NCI-H1105 (cell line): ENCODE data around the gene PGBD5.

Experiments used
- DNase-seq: peaks from one replicate; lab custom pipeline; 2025; lab: John Stamatoyannopoulos, UW

PGBD5 gene

GRCh38 chr1:230278871-230279582 is 147.1 kb downstream of the PGBD5 start:
- no peak for DNase-seq

GRCh38 chr1:230278376-230278775 is 147.8 kb downstream of the PGBD5 start:
- DNase-seq: no peak

- peak; percentile 44 for DNase-seq
Observed at GRCh38 chr1:230277201-230278025, 148.7 kb downstream of the PGBD5 start.

DNA sequence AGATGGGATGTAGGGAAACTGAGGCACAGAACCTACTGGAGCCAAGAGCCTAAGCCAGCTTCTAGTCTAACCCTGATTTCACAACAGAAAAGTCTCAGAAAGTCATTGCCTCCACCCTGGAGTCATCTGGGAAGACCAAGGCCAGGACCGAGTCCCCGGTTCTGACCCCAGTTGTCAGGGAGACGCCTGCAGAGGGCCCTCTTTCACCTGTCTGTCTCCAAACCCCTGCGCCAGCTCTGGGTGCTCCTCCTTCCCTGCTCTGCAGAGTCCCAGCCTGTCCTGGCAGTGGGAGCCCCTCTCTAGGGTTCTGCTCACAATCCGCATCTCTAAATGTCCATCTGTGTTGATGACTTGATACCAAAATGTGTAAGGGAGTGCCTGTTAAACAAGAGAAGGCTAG is 149.7 kb downstream of the PGBD5 start:
- no peak for DNase-seq

GRCh38 chr1:230274254-230274653 is 151.9 kb downstream of the PGBD5 start:
- no peak for DNase-seq

DNA sequence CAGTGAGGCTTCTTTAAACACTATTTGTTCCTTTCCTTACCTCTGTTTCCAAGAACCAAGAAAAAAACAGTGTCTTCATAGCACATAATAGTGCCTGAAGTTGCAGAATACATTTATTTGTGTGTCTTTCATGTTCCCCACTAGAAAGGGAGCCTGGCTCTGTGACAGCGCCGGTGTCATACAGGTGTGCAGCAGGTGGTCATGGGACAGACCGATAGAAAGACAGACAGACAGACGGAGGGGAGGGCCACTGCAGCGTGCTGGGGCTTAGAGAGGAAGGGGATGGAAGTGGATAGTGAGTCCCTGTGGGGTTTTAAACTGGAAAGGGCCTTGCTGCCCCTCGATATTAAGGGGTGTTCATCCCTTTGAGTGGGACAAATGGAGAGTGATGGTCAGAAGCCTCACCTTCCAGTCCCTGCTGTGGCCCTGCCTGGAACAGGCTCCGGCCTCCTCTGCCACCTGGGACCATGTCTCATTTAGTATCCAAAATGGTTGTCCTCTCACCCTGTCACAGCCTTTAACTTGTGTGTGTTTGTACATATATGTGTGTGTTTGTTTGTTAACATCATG is 152.9 kb downstream of the PGBD5 start:
- no peak for DNase-seq

DNA sequence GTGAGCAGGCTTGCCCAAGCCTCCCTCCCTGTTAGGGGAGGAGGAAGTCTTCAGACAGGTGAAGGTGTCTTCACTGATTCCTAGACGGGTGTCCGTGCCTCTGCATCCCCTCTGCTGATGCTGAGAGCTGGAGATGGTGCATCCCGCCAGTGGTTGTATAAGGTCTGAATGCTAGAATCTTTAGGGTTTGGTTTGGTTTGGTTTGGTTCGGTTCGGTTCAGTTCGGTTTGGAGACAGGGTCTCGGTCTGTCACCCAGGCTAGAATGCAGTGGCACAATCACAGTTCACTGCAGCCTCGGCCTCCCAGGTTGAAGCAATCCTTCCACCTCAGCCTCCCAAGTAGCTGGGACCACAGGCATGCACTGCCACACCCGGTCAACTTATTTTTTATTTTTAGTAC is 153.6 kb downstream of the PGBD5 start:
- no peak for DNase-seq

GRCh38 chr1:230271300-230272035 is 154.7 kb downstream of the PGBD5 start:
- no peak for DNase-seq

GRCh38 chr1:230270559-230271281 is 155.4 kb downstream of the PGBD5 start:
- peak; percentile 48 for DNase-seq

DNA sequence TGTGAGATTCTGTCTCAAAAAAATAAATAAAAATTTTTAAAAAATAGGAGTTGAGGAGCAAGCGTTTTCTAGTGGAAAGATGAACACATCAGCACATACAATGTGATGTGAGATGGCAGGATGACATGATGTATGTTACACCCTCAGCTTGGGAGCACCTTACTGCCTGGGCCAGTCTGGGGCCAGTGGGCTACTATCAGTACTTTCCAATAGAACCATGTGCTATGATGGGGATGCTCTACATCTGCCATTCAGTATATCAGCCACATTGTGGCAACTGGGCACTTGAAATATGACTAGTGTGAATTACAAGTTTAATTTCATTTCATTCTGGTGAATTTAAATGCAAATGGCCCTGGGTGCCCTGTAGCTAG is 156.0 kb downstream of the PGBD5 start:
- DNase-seq: no peak

DNA sequence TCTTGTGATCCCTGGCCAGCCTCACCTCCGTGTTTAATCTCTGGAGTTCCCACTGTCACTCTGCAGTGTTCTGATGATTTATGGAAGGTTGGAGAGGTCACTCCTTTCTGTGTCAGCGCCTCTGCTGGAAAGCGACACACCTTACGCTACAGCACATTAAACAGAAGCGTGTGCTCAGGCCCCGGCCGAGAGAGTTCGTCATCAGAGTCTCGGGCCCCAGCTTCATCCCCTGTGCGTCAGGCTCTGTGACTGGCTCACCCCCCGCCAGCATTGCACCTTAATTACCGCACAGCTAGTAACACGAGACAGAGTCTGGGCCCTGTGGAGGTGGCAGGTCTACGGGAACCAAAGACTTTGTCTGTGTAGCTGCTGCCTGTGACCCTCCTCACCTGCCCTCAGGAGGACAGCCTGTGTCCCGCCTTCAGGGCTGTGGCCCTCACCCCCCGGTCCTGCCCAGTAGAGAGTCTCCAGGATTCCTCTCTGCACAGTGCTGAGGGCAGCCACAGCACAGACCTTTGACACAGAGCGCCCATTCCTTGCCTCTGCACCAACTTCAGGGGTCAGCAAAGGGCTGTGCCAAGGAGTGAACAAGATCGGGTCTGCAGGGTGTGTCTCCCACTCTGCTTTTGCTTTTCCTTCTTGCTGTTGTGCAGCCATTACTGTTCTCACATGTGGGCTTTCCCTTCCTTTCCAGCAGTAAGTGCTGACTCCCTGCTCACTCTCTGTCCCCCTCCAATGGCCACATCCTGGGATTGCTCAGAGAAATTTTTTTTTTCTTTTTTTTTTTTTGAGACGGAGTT is 157.6 kb downstream of the PGBD5 start:
- no peak for DNase-seq

DNA sequence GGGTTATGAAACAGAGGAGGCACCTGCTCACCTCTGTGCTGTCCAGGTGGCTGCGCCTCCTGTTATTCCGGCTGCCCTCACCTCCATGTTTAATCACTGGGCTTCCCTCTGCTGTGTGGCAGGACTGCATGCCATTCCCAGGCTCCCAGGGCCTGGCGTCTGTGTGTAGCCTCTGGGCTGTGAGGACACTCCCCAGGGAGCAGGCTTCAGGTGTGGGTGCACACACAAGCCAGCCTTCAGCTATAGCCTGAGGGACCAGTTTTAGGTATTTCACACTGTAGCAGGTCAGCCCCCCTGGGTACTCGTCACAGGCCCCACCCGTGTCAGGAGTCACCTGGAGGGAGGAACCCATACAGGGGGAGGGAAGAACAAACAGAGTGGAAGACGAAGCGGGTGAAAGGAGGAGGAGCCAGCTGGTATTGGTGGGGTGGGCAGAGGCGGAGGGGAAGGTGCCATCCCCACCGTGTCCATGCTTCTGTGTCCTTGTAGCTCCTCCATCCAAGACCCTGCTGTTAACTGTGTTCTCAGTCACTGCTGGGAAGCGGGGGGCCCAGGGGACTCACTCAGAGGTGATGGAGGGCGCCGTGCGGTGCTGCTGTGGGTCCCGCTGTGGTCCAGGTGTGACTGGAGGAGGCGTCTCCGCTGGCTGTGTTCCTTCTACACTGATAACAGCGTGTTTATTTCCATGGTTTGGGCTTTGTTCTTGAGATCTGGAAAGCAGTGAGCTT is 158.6 kb downstream of the PGBD5 start:
- no peak for DNase-seq

- no peak for DNase-seq
Observed at GRCh38 chr1:230266456-230266855, 159.7 kb downstream of the PGBD5 start.

GRCh38 chr1:230265200-230266115 is 160.7 kb downstream of the PGBD5 start:
- DNase-seq: no peak
